Neural cell (in vitro differentiated cells): ENCODE data around the gene NFS1. TPM values are rescaled to one million over a fixed set of nuclear protein-coding genes. Genes with fewer than 3 reads are reported as not detected.

Experiments used
- H2AFZ ChIP-seq: fragments of 200-600, 300-800 bp; sonication (generic), shearing (Covaris generic); 2 replicates; pipeline ENCODE4 v1.6.0; 2014; ENCODE audit warnings: low read depth, mild to moderate bottlenecking, antibody characterized with exemption, low read length, moderate library complexity
- H3F3A ChIP-seq: fragments of 200-600 bp; shearing (Covaris generic); 2 replicates; pipeline ENCODE4 v1.6.1; 2016; ENCODE audit warnings: mild to moderate bottlenecking, moderate library complexity, mixed read lengths, antibody characterized with exemption, low read length; ENCODE audit not compliant: insufficient read depth, poor library complexity, severe bottlenecking
- H3K27ac ChIP-seq: fragments of 200-600, 300-800 bp; sonication (generic), shearing (Covaris generic); 2 replicates; pipeline ENCODE4 v1.5.1; 2014; ENCODE audit warnings: mild to moderate bottlenecking, low read length, moderate library complexity
- H3K27me3 ChIP-seq: fragments of 300-800, 200-600 bp; sonication (generic), shearing (Covaris generic); 2 replicates; pipeline ENCODE4 v1.6.0; 2014; ENCODE audit warnings: mild to moderate bottlenecking, low read depth, low read length, moderate library complexity; ENCODE audit not compliant: insufficient read depth
- H3K36me3 ChIP-seq: fragments of 300-800, 200-600 bp; sonication (generic), shearing (Covaris generic); 2 replicates; pipeline ENCODE4 v1.5.1; 2014; ENCODE audit warnings: mild to moderate bottlenecking, antibody characterized with exemption, low read length, moderate library complexity; ENCODE audit not compliant: insufficient read depth
- H3K4me2 ChIP-seq: fragments of 300-800, 200-600 bp; sonication (generic), shearing (Covaris generic); 2 replicates; pipeline ENCODE4 v1.6.0; 2014; ENCODE audit warnings: mild to moderate bottlenecking, low read length
- H3K4me3 ChIP-seq: fragments of 300-800, 200-600 bp; sonication (generic), shearing (Covaris generic); 2 replicates; pipeline ENCODE4 v1.5.1; 2014; ENCODE audit warnings: mild to moderate bottlenecking, low read length, moderate library complexity
- H3K79me2 ChIP-seq: fragments of 200-600 bp; shearing (Covaris generic); replicated peaks from 2 replicates; pipeline ENCODE4 v1.6.0; 2014; ENCODE audit warnings: mild to moderate bottlenecking, low read length, moderate library complexity; ENCODE audit not compliant: insufficient read depth
- H3K9ac ChIP-seq: fragments of 300-800, 200-600 bp; sonication (generic), shearing (Covaris generic); 2 replicates; pipeline ENCODE4 v1.6.1; 2016; ENCODE audit warnings: mild to moderate bottlenecking, low read length, mixed read lengths
- H3K9me2 ChIP-seq: fragments of 200-600 bp; shearing (Covaris generic); 2 replicates; pipeline ENCODE4 v1.6.1; 2016; ENCODE audit warnings: mild to moderate bottlenecking, low read length, mixed read lengths; ENCODE audit not compliant: insufficient read depth
- H3K9me3 ChIP-seq: fragments of 200-600, 300-800 bp; sonication (generic), shearing (Covaris generic); 2 replicates; pipeline ENCODE4 v1.6.1; 2016; ENCODE audit warnings: mild to moderate bottlenecking, mixed run types, low read length, moderate library complexity, mixed read lengths
- H4K20me1 ChIP-seq: fragments of 200-600 bp; shearing (Covaris generic); 2 replicates; pipeline ENCODE4 v1.6.1; 2016; ENCODE audit warnings: mild to moderate bottlenecking, mixed run types; ENCODE audit not compliant: insufficient read depth
- CTCF ChIP-seq: fragments of 450-650 bp; IDR thresholded peaks from 2 replicates; pipeline ENCODE4 v1.5.1; 2014; ENCODE audit warnings: antibody characterized with exemption, mild to moderate bottlenecking, moderate library complexity; ENCODE audit not compliant: poor library complexity, severe bottlenecking
- EP300 ChIP-seq: fragments of 450-650 bp; conservative IDR thresholded peaks from 2 replicates; pipeline ENCODE4 v1.6.1; 2014; ENCODE audit warnings: antibody characterized with exemption, mild to moderate bottlenecking, moderate library complexity; ENCODE audit not compliant: poor library complexity, severe bottlenecking
- EZH2 ChIP-seq: fragments of 200-600, 300-800 bp; shearing (Covaris generic), sonication (generic); IDR thresholded peaks from 2 replicates; pipeline ENCODE4 v1.6.1; 2014; ENCODE audit warnings: antibody characterized with exemption, low read length, borderline replicate concordance, mild to moderate bottlenecking; ENCODE audit not compliant: insufficient read depth, poor library complexity, severe bottlenecking
- MXI1 ChIP-seq: fragments of 450-650 bp; conservative IDR thresholded peaks from 2 replicates; pipeline ENCODE4 v1.6.1; 2014; ENCODE audit warnings: antibody characterized with exemption, mild to moderate bottlenecking; ENCODE audit not compliant: poor library complexity, severe bottlenecking
- POLR2AphosphoS5 ChIP-seq: IDR thresholded peaks from 2 replicates; pipeline ENCODE4 v1.6.1; 2012
- RAD21 ChIP-seq: fragments of 450-650 bp; conservative IDR thresholded peaks from 2 replicates; pipeline ENCODE4 v1.6.1; 2014; ENCODE audit warnings: antibody characterized with exemption, mild to moderate bottlenecking, moderate library complexity
- REST ChIP-seq: IDR thresholded peaks from 2 replicates; pipeline ENCODE4 v1.6.1; 2012; ENCODE audit warnings: borderline replicate concordance
- SMC3 ChIP-seq: fragments of 450-650 bp; conservative IDR thresholded peaks from 2 replicates; pipeline ENCODE4 v1.6.1; 2014; ENCODE audit warnings: antibody characterized with exemption, mild to moderate bottlenecking, moderate library complexity; ENCODE audit not compliant: poor library complexity
- TAF1 ChIP-seq: IDR thresholded peaks from 2 replicates; pipeline ENCODE4 v1.6.1; 2012; ENCODE audit warnings: low read depth
- polyA plus RNA-seq: library from polyadenylated mRNA; depleted of rRNA; stranded (reverse); fragments of >200 nt; gene quantifications from 2 replicates; pipeline ENCODE4 v1.2.3, GENCODE V29; 2014

The NFS1 gene
- polyA plus RNA-seq, 1 donor from 2014 or later: 55.2 TPM

GRCh38 chr20:35644806-35645205, 54.3 kb downstream of the NFS1 start:
- H3K79me2 ChIP-seq: peaks cover 61% of the 10 kb centered on the region
- H3K36me3 ChIP-seq: no peaks in the 10 kb centered on the region

GRCh38 chr20:35643045-35643444, 56.1 kb downstream of the NFS1 start:
- Histone ChIP-seq H2AFZ (no peak overlapping the region), H3K36me3 (no peaks in the 10 kb centered on the region), H3K79me2 (peaks cover 55% of the 10 kb centered on the region), H3K27me3 (no peaks in the 10 kb centered on the region), H3K4me2 (no peak overlapping the region), H3K9ac (no peak overlapping the region), H3K9me2 (no peaks in the 10 kb centered on the region), H4K20me1 (no peaks in the 10 kb centered on the region), H3K9me3 (no peaks in the 10 kb centered on the region), H3K4me3 (no peak overlapping the region), H3F3A (peaks cover 4% of the 10 kb centered on the region), H3K27ac (no peak overlapping the region)
- TF ChIP-seq POLR2AphosphoS5: no peak
- no peak for TF ChIP-seq RAD21
- TF ChIP-seq MXI1: no peak
- no peak for TF ChIP-seq REST
- no peak for TF ChIP-seq EP300
- no peak for TF ChIP-seq CTCF

More at GRCh38 chr20:35644806-35645205, 54.3 kb downstream of the NFS1 start:
- H2AFZ ChIP-seq: no peak overlapping the region
- H3K9me2 ChIP-seq: no peaks in the 10 kb centered on the region
- peaks cover 4% of the 10 kb centered on the region for H3F3A ChIP-seq
- no peaks in the 10 kb centered on the region for H4K20me1 ChIP-seq
- H3K9ac ChIP-seq: no peak overlapping the region
- TF ChIP-seq EZH2: no peak
- no peak for TF ChIP-seq MXI1
- TF ChIP-seq SMC3: no peak
- no peak for TF ChIP-seq REST
- no peak for TF ChIP-seq POLR2AphosphoS5
- no peak for TF ChIP-seq TAF1
- no peak for TF ChIP-seq EP300
- TF ChIP-seq CTCF: no peak
- TF ChIP-seq RAD21: no peak
- H3K27ac ChIP-seq: no peak overlapping the region
- no peak overlapping the region for H3K4me2 ChIP-seq
- no peak overlapping the region for H3K4me3 ChIP-seq
- no peaks in the 10 kb centered on the region for H3K27me3 ChIP-seq
- H3K9me3 ChIP-seq: no peaks in the 10 kb centered on the region
